Measurements from ENCODE around the gene CARMIL3.
A peak's percentile ranks its signal among the peaks of the same experiment; 100 is the strongest.
"Not testable (repeated sequence)": the region's sequence is repeated elsewhere in the genome, so short reads cannot be mapped to it uniquely, and the experiment has no call there.

The CARMIL3 gene

GRCh38 chr14:24095271-24096068 lies 43.7 kb downstream of the CARMIL3 start:
- peak; percentile 75 for DNase-seq

- no peak for DNase-seq
Measured at GRCh38 chr14:24096545-24097181, 44.9 kb downstream of the CARMIL3 start.

GRCh38 chr14:24098229-24098926 lies 46.6 kb downstream of the CARMIL3 start:
- DNase-seq = no peak

- DNase-seq = no peak
Measured at GRCh38 chr14:24098927-24099813, 47.4 kb downstream of the CARMIL3 start.

- no peak for DNase-seq
Measured at GRCh38 chr14:24100197-24100981, 48.6 kb downstream of the CARMIL3 start.

GRCh38 chr14:24100982-24101494 lies 49.2 kb downstream of the CARMIL3 start:
- no peak for DNase-seq

GRCh38 chr14:24102357-24103048 lies 50.7 kb downstream of the CARMIL3 start:
- no peak for DNase-seq

- DNase-seq = no peak
Measured at GRCh38 chr14:24103451-24103850, 51.6 kb downstream of the CARMIL3 start.

GRCh38 chr14:24105609-24106239 lies 53.9 kb downstream of the CARMIL3 start:
- not testable (repeated sequence) for DNase-seq

GRCh38 chr14:24106672-24107271 lies 55.0 kb downstream of the CARMIL3 start:
- DNase-seq = no peak

GRCh38 chr14:24108336-24108874 lies 56.6 kb downstream of the CARMIL3 start:
- no peak for DNase-seq

GRCh38 chr14:24110060-24110459 lies 58.3 kb downstream of the CARMIL3 start:
- DNase-seq = no peak

GRCh38 chr14:24110523-24110922 lies 58.7 kb downstream of the CARMIL3 start:
- DNase-seq = no peak

- no peak for DNase-seq
Measured at GRCh38 chr14:24113379-24113800, 61.6 kb downstream of the CARMIL3 start.

- peak; percentile 84 for DNase-seq
Measured at GRCh38 chr14:24113801-24114531, 62.2 kb downstream of the CARMIL3 start.

- peak; percentile 99 for DNase-seq
Measured at GRCh38 chr14:24114532-24115421, 63.0 kb downstream of the CARMIL3 start, which contains the start of the genes DCAF11 and NRL. Gene DCAF11, plus strand, starts transcription at chr14:24114777. Its CDS starts 818 bp downstream, at chr14:24115595. Gene NRL, minus strand, starts transcription at chr14:24114949. Its CDS starts 32,101 bp downstream, at chr14:24082848.

GRCh38 chr14:24115422-24116127 lies 63.8 kb downstream of the CARMIL3 start:
- no peak for DNase-seq
